ENCODE data around the gene TMEM217.
"Not testable (repeated sequence)": the region's sequence is repeated elsewhere in the genome, so short reads cannot be mapped to it uniquely, and the experiment has no call there.

The TMEM217 gene

DNA sequence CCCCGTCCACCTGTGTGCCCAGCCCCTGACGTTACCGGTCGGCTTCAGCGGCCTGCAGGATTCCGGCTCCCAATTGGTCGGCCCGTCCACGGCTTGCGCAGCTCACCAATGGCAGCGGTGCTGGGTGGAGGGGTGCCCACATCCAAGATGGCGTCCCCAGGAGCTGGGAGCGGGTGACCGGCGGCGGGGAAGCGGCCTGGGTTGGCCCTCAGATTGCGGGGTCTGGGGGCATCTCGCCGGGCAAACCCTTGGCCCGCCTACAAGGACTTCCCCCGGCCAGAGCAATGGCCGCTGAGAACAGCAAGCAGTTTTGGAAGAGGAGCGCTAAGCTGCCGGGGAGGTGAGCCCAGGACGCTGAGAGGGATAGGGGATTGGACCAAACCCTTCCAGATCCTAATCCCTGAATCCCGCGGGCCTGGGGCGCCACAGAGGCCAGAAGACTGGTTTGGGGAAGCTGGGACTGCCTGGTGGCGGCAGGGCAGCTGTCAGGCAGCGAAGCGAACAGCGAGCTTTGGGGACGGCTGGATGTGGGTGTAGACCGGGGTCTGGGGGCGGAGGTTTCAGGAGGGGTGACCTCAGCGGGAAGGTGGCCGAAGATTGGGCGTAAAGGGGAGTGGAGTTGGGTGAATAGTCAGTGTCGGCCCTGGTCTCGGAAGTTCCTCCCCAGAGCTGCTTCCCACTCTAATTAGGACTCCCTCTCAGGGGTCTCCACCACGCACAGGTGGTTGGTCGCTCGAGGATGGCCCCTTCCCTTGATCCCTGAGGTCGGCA is at the start of gene TMEM217, which contains the start of gene TBC1D22B:
Gene TMEM217, minus strand, starts transcription at position 511 of the 771 bp plus-strand sequence. CDS start 39,114 bp downstream, outside the sequence.
Gene TBC1D22B, plus strand, starts transcription at position 139 of the 771 bp plus-strand sequence. Its CDS starts 146 bp downstream, at position 285.
- DNase-seq: peak; percentile 91

DNA sequence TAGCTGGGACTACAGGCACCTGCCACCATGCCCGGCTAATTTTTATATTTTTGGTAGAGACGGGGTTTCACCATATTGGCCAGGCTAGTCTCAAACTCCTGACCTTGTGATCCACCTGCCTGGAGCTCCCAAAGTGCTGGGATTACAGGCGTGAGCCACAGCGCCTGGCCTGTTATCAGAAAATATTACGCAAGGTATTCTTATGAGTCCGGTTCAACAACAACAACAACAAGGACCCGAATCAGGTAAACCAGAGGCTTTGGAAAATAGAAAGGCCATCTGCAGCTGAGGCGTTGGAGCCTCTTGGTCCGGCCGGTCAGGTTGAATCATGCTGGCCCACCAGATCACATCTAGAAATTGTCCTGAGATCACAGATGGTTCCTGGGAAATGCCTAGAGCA is 49.5 kb upstream of the TMEM217 start:
- DNase-seq: not testable (repeated sequence)

DNA sequence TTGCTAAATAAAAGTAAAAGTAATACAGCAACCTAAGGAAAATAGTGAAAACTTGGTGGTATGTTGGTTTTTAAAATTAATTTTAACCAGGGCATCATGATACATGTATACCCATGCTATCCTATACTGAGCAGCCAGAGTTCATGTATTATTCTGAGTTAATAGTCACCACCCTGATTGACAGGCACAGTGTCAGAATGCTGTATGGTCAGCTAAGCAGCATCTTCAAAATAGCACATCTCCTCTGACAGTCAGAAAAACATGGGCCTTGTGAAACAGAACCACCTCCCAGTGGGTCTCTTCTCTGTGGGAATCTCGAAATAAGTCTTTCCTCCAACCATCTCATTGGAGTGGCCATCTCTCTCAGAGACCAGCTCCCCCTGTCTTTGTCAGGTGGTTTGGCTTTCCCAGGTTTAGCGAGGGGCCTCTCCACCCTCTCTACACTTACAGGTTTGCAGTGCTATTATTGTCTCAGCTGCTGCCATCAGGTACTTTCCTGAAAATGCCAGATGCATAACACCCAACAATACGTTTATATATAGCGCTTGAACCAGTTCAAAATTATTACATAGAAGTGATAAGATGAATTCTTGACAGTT is 48.8 kb upstream of the TMEM217 start:
- no peak for DNase-seq

DNA sequence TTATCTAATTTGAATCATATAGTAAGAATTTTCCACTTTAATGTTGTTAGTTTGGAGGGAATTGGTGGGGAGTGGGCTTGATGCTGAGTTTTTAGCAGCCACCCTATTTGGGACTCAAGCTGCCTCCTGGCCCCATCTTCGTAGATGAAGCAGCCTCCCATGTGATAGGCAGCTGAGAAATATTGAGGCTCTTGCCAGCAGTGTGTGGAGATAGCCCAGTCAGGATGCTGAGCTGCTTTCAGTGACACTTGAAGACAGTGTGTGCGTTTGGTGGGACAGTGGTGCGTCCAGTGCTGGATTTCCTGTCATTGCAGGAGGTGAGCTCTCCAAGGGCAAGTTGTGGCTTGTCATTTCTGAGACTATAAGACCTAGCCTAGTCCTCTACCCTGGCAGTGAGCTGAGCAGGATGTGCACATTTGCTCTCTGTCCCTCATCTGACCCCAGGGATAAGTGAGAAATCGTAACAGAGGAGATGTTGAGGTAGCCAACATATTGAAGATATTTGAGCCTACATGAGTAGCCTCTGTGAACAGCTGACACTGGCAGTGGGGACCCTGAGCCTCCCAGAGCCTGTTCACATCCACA is 48.0 kb upstream of the TMEM217 start:
- no peak for DNase-seq

DNA sequence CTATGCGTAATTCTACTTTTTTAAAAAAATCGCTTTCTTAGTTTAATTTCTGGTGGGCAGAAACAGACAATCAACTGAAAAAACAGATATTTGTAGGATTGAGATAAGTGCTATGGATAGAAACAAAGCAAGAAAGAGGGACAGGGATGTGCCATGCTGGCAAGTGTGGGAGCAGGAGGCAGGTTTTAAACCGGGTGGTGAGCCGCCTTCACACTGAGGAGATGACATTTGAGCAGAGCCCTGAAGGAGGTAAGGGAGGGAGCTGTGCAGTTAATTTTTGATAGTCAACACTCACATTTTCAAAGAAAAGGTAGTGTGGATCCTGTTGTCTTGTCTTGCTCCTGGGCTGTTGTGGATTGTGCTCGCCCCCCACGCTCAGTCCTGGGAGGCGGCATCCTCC is 46.8 kb upstream of the TMEM217 start:
- no peak for DNase-seq

DNA sequence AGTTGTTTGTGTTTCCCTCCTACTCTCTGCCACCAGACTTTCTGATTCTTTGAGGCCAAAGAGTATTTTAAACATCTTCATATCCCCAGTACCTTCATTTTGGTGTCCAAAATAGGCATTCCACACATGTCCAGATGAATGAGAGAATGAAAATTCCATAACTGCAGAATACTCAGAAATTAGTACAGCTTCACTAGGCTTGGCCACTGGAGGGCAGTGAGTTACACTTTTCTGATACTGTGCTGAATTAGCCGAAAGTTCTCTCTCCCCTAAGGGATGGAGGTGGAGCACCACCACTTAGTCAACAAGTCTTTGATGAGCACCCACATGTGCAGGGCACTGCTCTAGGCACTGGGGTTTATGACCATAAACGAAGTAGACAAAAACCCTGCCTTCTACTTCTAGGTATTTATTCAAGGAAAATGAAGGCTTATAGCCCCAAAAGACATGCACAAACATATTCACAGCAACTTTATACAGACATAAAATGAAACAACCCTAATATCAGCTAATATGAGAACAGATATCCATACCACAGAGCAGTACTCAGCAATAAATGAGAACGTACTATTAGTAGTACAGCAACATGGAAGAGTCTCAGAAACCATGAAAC is 46.1 kb upstream of the TMEM217 start:
- peak; percentile 40 for DNase-seq

DNA sequence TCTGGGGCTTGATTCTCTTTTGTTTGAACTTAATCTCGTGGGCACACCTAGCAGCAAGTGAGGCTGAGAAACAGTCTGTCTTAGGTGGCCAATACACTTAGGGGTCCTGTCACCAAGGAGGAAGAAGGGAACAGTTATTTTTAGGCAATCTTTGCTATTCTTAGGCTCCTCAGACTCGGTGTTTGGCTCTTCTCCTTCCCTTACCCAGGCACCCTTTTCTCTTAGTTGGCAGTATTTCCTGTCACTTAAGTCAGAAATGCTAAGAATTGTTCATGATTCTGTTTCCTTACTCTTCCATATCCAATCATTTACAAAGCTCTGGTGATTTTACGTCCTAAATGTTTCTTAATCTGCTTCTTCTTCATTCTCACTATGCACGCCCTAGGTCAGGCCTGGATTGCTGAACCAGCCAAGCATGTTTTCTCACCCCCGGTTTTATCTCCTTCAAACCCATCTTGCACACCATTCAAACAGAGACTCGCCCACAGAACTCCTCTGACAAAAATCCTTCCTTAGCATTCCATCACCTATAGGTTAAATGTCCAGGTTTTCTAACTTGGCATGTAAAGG is 45.2 kb upstream of the TMEM217 start:
- no peak for DNase-seq

DNA sequence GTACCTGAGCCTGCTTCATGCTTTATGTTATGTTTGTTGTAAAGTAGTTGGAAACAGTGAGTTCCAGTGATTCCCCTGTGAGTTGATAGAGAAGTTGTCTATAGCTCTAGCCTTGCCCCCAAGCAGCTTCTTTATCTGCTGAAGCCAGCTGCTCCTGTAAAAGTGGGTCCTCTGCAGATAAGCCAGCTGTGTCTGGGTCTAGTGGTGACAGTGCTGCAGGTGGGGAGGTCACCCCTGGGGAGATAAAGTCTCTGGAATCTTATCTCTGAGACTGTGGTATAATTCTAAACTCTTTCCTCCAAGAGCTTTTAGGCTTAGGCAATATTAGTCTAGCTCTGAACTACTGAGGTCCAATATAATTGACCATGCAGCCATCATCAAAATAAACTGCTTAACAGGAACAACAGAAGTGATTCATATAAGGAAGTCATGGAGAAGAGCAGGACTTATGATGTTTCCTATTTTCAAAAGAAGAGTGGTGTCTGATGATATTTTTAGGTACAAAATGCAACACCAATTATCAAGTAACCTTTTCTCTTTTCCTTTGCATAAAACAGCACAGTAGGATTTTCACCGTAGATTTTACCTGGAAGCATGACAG is 44.2 kb upstream of the TMEM217 start:
- no peak for DNase-seq

DNA sequence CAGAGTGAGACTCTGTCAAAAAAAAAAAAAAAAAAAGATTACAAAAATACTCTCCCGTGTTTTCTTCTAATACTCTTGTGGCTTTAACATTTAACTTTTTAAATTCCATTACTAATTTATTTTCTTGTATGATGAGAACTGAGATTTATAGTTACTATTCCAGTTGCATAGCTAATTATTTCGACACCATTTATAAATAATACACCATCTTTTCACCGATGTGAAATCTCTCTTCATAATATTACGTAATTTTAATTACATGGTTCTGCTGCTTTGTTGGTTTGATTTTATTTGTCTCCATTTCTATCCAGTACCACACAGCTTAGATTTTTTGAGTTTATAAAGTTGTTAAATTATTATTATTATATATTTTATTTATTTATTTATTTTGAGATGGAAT is 42.0 kb upstream of the TMEM217 start:
- no peak for DNase-seq

DNA sequence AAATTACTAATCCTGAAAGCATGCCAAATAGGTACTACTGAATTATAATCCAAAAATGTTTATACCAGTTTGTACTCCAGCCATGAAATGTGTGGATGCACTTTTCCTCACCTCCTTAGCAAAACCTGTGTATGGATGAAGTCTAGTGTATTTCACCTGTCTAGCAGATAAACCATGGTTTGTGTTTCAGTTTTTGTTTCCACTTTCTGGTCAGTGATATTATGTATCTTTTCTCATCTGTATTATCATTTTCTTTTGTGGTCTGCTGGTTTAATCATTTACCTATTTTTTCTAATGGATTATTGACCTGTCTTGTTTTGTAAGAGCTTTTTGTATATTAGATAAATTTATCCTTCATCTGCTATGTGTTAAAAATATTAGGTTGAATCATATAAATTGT is 41.0 kb upstream of the TMEM217 start:
- no peak for DNase-seq

DNA sequence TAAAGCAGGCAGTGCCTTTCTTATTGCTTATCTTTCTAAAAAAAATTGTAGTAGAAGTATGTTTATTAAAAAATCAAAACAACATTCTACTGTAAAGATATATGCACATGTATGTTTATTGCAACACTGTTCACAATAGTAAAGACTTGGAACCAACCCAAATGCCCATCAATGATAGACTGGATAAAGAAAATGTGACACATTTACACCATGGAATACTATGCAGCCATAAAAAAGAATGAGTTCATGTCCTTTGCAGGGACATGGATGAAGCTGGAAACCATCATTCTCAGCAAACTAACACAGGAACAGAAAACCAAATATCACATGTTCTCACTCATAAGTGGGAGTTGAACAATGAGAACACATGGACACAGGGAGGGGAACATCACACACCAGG is 39.7 kb upstream of the TMEM217 start:
- not testable (repeated sequence) for DNase-seq

DNA sequence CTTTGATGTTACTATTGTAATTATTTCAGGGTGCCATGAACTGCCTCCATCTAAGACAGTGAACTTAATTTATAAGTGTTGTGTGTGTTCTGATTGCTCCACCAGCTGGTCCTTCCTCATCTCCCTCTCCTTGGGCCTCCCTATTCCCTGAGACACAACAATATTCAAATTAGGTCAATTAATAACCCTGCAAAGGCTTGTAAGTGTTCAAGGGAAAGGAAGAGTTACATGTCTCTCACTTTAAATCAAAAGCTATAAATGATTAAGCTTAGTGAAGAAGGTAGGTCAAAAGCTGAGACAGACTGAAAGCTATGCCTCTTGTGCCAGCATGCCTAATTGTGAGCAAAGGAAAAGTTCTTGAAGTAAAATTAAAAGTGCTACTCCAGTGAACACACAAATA is 35.5 kb upstream of the TMEM217 start:
- DNase-seq: no peak

DNA sequence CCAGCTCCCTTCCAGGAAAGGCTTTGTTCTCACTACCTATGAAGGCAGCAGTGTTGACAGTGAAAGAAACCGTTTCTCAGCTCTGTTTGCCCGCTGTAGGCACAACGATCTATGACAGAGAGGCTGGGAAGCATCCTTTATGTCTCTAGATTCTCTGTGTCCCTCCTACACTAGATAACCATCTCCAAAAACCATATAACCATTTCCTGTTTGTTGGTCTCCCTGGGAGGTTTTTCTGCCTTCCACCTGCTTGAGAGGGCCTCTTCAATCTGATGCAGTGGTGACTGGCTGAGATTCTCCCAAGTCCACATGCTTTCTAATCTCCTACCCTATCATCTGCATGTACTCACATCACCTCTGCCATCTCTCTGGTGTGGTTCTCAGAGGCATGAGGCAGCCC is 32.0 kb upstream of the TMEM217 start:
- DNase-seq: no peak

DNA sequence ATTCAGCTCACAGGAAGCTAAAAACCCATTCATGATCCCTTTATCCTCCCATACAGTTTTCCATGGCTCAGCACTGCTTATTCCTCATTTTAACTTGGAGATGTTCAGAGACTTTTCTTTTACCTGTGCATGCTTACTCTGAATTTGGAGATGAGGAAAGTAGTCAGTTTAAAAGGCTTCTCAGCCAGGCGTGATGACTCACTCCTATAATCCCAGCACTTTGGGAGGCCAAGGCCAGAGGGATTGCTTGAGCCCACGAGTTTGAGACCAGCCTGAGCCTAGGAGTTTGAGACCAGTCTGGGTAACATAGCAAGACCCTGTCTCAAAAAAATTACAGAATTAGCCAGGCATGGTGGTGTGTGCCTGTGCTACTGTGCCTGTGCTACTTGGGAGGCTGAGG is 30.3 kb upstream of the TMEM217 start:
- DNase-seq: peak; percentile 11

DNA sequence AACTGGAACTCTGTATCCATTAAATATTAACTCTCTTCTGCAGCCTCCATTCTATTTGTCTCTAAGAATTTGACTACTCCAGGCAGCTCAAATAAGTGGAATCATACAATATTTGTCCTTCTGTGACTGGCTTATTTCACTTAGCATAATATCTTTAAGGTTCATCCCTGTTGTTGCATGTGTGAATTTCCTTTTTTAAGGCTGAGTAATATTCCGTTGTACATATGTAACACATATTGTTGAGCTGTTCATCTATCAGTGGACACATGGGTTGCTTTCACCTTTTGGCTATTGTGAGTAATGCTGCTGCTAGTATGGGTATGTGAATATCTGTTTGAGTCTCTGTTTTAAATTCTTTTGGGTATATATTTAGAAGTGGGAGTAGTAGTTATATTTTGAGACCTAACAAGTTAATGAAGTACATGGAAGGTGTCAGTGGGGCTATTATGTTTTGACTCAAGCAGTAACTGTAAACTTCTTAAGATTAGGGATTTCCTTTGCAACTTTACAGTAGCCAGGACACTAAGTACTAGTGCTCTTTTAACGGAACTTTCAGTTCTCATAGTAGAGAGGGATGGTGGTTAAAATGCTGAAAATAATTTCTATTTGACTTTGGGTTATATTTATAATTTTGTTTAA is 29.7 kb upstream of the TMEM217 start:
- DNase-seq: no peak

DNA sequence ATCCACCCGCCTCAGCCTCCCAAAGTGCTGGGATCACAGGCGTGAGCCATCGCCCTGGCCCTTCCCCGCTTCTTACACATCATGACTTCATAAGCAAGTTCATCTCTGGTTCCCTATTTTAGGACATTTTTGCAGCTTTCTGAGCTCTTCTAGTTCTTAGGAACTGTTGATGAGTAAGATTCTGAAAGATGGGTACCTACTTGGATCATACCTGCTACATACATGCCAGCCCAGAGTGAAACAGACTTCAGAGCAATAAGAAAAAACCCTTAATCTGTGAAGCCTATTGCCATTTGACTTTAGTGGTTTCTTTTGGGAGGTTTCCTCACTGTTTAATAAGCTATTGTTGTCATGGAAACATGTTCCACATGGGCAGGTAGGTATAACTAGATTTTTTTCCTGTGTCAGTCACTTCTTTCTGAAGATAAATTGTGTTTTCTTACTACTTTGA is 27.9 kb upstream of the TMEM217 start:
- DNase-seq: no peak

DNA sequence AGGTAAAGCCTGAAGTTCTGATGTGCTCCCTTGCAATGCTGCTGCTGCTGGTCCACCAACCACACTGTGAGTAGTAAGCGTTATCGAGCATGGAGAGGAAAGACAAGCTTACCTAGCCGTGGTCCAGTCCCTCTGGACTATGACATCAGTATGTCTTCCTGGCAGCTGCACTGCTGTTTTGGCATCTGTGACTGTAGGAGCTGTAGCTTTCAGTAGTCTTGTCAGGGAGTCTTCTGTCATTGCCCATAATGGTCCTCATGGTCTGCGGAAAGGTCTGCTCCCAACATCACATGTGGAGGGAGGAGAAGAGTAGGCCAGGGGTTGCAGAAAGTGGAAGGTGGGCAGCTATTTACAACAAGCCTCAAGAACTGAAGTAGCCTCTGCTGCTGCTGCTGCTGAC is 26.8 kb upstream of the TMEM217 start:
- no peak for DNase-seq

DNA sequence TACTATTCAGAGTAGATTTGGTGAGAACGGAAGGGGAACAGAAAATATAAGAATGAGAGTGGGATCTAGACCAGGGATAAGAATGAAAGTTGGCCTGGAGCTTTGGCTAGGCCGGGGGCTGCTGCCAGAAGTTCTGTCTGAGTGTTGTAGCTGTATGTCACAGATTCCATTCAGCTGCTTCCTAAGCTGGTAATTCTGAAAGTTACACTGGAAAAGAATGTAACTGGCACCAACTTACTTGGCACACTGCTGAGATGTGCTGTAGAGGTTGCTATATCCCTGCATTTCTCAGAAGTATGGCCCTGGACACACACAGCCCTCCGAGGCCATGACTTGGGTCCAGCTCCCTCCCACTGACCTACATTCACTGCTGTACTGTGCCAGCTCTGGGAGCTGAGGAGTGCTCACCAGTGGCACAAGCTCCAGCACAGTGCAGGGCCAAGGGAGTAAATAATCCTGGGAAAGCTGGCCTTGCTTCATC is 25.8 kb upstream of the TMEM217 start:
- DNase-seq: no peak

DNA sequence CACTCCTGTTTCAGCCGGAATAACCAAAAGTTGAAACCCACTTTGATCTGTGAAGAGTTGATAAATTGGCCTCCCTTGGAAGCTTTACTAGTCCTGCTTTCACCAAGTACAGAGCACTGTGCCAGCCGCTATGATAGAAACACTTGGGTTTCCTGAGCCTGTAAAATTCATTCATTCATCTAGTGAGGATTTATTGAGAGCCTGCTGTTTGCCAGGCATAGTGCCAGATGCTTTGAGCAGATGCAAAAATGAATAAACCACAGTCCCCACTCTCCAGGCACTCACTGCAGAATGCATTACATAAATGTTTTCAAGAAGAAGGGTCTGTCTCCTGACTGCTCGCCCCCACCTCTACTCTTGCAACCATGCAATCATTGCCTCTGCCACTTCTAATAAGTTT is 25.3 kb upstream of the TMEM217 start:
- DNase-seq: no peak

DNA sequence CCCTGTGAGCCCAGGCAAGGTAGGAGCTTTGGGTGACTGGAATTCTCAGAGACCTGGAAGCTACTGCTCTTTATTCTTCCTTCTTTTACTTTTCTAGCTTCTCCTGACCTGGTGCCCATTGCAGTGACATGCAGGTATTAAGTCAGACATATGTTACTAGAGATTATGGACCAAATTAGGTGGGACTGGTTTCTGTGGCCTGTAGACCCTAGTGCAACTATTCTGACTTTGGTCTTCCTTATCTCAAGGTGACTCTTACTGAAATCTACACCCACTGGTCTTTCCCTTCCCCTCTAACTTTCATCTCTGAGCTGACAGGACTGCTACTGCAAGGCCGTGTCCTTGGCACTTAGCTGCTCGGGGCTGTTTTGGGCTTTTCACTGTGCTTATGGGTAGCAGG is 24.4 kb upstream of the TMEM217 start:
- DNase-seq: no peak

DNA sequence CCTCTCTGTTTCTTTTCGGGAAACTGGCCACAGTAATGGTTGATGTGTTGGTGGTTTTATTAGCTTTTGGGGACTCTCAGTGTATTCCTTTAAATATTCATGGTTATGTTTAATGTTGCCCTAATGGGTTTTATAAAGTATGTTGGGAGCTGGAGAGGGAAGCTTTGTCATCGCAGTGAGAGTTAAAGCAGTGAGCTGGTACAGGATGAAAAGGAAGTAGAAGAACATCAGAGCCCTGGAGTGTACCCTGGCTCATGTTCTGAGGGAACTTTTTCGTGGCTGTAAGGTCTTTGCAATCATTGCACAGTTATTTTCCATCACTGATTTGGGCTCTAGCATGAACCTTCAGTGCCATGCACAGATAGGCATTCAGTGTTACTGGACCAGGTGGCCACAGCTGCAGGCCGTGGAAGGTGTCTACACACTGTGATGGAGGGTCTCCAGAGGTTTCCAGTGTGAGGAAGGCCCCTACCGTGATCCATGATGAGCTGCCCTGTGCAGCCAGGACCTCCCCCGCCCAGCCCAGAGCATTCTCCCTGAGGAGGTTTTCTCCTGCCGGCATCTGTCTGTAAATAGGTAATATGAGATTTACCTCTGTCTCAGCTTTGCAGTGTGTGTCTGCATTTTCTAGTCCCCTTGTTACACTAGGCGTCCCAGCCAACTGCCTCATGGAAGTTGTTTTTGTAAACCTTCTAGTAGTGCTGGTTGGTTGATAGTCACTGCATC is 22.4 kb upstream of the TMEM217 start:
- DNase-seq: no peak
